T-helper 9 cell (primary cell): ENCODE data around the gene ADCY10.
"Not testable (repeated sequence)": the region's sequence is repeated elsewhere in the genome, so short reads cannot be mapped to it uniquely, and the experiment has no call there.

Experiments
- DNase-seq: peaks from one replicate; pipeline ENCODE4 v3.0.0-alpha.2; 2020

Gene ADCY10

GRCh38 chr1:167808104-167808503 is 105.8 kb downstream of the ADCY10 start:
- DNase-seq: no peak

- not testable (repeated sequence) for DNase-seq
Measured at GRCh38 chr1:167806676-167807075, 107.3 kb downstream of the ADCY10 start.

GRCh38 chr1:167806235-167806634 is 107.7 kb downstream of the ADCY10 start:
- DNase-seq: not testable (repeated sequence)

- no peak for DNase-seq
Measured at GRCh38 chr1:167805041-167805556, 108.8 kb downstream of the ADCY10 start.

GRCh38 chr1:167803358-167804207 is 110.4 kb downstream of the ADCY10 start:
- peak; percentile 82 for DNase-seq

- DNase-seq: no peak
Measured at GRCh38 chr1:167802235-167802634, 111.7 kb downstream of the ADCY10 start.

GRCh38 chr1:167800251-167800650 is 113.7 kb downstream of the ADCY10 start:
- no peak for DNase-seq

GRCh38 chr1:167799747-167800146 is 114.2 kb downstream of the ADCY10 start:
- DNase-seq: no peak

- DNase-seq: no peak
Measured at GRCh38 chr1:167798952-167799351, 115.0 kb downstream of the ADCY10 start.

- no peak for DNase-seq
Measured at GRCh38 chr1:167797015-167797414, 116.9 kb downstream of the ADCY10 start.

GRCh38 chr1:167795810-167796740 is 117.9 kb downstream of the ADCY10 start:
- DNase-seq: no peak

- no peak for DNase-seq
Measured at GRCh38 chr1:167794043-167794442, 119.9 kb downstream of the ADCY10 start.

GRCh38 chr1:167792188-167792565 is 121.8 kb downstream of the ADCY10 start:
- DNase-seq: no peak

- no peak for DNase-seq
Measured at GRCh38 chr1:167791281-167792187, 122.4 kb downstream of the ADCY10 start.

GRCh38 chr1:167790117-167790516 is 123.8 kb downstream of the ADCY10 start:
- no peak for DNase-seq

- DNase-seq: no peak
Measured at GRCh38 chr1:167789501-167789900, 124.4 kb downstream of the ADCY10 start.

GRCh38 chr1:167786502-167786901 is 127.4 kb downstream of the ADCY10 start:
- no peak for DNase-seq

- DNase-seq: no peak
Measured at GRCh38 chr1:167784876-167785550, 128.9 kb downstream of the ADCY10 start.

GRCh38 chr1:167782946-167783345 is 131.0 kb downstream of the ADCY10 start:
- no peak for DNase-seq

- DNase-seq: no peak
Measured at GRCh38 chr1:167781558-167781957, 132.4 kb downstream of the ADCY10 start.

GRCh38 chr1:167777269-167777650 is 136.7 kb downstream of the ADCY10 start:
- no peak for DNase-seq
